ENCODE results near the gene PLD5. TPM values are rescaled to one million over a fixed set of nuclear protein-coding genes. Genes with fewer than 3 reads are reported as not detected.
"Not testable (repeated sequence)": the region's sequence is repeated elsewhere in the genome, so short reads cannot be mapped to it uniquely, and the experiment has no call there.

The PLD5 gene
- total RNA-seq, 1 donor from 2014 or later = 1.0 TPM

DNA sequence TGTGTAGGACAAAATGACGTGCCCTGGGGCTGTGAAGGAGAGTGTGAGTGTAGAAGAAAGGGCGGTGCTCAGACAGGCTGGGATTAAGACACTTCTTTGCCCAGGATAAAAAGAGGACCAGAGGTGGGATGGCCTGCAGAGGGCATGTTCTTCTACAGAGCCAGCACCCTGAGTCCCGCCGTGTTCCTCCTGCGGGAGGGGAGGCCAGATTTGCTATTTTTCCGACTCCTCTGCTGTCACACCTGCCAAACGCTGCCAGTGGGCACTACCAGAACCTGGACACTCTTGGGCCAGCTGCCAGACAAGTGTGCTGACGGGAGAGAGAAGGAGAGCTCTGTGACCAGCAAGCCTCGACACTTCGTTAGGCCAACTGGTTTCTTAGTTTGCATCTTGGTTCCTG lies 206.4 kb downstream of the PLD5 start:
- peaks cover 6% of the 10 kb centered on the region for H3K36me3 Mint-ChIP-seq (ENCODE audit: insufficient read depth)
- peaks cover 13% of the 10 kb centered on the region for H3K9me3 Mint-ChIP-seq (ENCODE audit: low read depth)
- TF ChIP-seq, protein P1, sequence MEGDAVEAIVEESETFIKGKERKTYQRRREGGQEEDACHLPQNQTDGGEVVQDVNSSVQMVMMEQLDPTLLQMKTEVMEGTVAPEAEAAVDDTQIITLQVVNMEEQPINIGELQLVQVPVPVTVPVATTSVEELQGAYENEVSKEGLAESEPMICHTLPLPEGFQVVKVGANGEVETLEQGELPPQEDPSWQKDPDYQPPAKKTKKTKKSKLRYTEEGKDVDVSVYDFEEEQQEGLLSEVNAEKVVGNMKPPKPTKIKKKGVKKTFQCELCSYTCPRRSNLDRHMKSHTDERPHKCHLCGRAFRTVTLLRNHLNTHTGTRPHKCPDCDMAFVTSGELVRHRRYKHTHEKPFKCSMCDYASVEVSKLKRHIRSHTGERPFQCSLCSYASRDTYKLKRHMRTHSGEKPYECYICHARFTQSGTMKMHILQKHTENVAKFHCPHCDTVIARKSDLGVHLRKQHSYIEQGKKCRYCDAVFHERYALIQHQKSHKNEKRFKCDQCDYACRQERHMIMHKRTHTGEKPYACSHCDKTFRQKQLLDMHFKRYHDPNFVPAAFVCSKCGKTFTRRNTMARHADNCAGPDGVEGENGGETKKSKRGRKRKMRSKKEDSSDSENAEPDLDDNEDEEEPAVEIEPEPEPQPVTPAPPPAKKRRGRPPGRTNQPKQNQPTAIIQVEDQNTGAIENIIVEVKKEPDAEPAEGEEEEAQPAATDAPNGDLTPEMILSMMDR (IDR thresholded peaks at IDR 0.05; ENCODE audit: unreplicated experiment) = no peak
- H3K4me1 Mint-ChIP-seq (ENCODE audit: low read depth) = no peaks in the 10 kb centered on the region
- no peaks in the 10 kb centered on the region for H3K27me3 Mint-ChIP-seq
- no peak for DNase-seq (ENCODE audit: low spot score, unreplicated experiment)
- no peak overlapping the region for H3K4me3 Mint-ChIP-seq (ENCODE audit: low read depth)
- no peak overlapping the region for H3K27ac Mint-ChIP-seq

DNA sequence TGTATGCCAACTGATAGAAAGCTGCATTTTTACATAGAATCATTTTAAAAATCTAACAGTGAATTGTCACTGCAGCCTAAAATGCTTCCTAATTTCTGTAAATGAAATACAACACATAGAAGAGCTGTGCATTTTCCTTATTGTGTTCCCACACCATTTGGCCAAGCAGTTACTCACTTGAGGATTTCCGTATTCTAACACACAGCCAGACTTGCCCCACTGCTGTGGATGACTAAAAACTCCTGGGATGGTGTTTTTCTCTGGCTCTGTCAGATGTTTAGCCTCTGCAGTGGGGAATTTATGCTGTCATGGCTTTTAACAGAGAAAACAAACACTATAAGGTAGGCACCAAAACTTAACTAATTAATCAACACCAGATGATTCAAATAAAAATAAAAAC lies 209.6 kb downstream of the PLD5 start:
- H3K27ac Mint-ChIP-seq; H3K4me3 Mint-ChIP-seq (ENCODE audit: low read depth); DNase-seq (ENCODE audit: low spot score, unreplicated experiment); H3K27me3 Mint-ChIP-seq; H3K4me1 Mint-ChIP-seq (ENCODE audit: low read depth); H3K36me3 Mint-ChIP-seq (ENCODE audit: insufficient read depth): not testable (repeated sequence)
- peaks cover 17% of the 10 kb centered on the region for H3K9me3 Mint-ChIP-seq (ENCODE audit: low read depth)

DNA sequence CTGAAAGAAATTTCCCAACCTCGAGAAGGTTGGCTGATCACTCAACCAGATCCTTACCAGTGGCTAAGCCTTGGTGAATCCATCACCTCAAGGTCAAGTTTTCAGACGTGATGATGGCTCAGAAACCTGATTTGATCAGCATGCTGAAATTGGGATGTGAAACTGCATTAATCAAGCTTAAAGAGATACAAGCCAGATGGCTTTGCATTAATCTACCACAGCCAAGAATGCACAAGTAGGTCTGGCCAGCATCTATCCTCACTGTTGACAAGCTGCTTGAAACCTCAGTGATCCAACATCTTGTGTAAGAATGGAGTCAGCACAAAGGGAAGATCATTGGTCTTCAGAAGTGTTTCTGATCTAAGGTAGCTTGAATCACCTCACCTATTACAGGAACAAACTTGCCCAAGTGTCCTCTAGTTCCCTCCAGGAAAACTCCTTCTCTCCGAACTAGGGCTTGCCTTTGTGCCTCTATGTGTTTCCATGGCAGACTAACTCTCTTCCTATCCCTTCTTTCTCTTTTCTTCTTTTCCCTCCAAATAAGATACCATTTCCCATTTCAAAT lies 210.3 kb downstream of the PLD5 start:
- not testable (repeated sequence) for H3K4me3 Mint-ChIP-seq (ENCODE audit: low read depth); H3K27me3 Mint-ChIP-seq; H3K36me3 Mint-ChIP-seq (ENCODE audit: insufficient read depth); H3K4me1 Mint-ChIP-seq (ENCODE audit: low read depth); H3K27ac Mint-ChIP-seq; DNase-seq (ENCODE audit: low spot score, unreplicated experiment)
- peaks cover 17% of the 10 kb centered on the region for H3K9me3 Mint-ChIP-seq (ENCODE audit: low read depth)

DNA sequence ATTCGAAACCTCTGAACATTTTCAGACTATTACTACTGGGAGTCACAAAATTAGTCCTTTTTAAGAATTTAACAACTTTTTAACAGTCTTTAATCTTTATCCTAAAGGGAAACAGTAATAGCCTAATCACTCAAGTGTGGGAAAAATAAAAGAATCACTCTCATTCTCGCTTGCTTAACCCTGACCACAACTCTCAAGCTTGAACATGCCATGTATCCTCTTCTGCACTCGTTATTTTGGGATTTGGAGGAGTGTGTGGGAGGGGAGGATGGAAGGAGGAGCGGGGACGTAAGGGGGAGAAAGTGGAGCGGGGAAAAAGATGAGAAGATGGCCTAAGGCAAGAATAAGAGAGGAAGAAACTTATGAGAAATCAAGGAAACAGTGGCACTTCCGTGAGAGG lies 215.8 kb downstream of the PLD5 start:
- not testable (repeated sequence) for H3K4me1 Mint-ChIP-seq (ENCODE audit: low read depth); H3K36me3 Mint-ChIP-seq (ENCODE audit: insufficient read depth); H3K27me3 Mint-ChIP-seq; H3K4me3 Mint-ChIP-seq (ENCODE audit: low read depth); DNase-seq (ENCODE audit: low spot score, unreplicated experiment)
- peaks cover 17% of the 10 kb centered on the region for H3K9me3 Mint-ChIP-seq (ENCODE audit: low read depth)
- H3K27ac Mint-ChIP-seq = peak overlapping the region; percentile 21

DNA sequence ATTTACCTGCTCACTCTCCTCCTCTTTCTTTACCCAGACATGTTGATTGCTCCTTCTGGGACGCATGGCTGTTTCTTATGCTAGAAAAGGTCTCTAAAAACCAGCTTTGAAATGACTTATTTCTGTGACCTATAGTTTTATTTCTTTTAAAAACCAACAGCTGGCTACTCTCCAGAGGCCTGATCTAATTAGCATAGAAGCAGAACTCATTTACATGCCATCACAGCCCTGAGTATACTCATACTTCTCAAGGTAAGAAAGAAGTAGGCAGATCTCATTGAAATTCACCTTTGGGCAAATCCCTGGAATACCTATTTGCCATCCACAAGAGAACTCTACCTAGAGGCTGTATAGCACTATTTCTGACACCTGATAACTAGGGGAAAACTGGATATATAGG lies 230.7 kb downstream of the PLD5 start:
- H3K4me1 Mint-ChIP-seq (ENCODE audit: low read depth); H3K9me3 Mint-ChIP-seq (ENCODE audit: low read depth); H3K36me3 Mint-ChIP-seq (ENCODE audit: insufficient read depth); H3K27ac Mint-ChIP-seq; H3K4me3 Mint-ChIP-seq (ENCODE audit: low read depth); DNase-seq (ENCODE audit: low spot score, unreplicated experiment); H3K27me3 Mint-ChIP-seq: not testable (repeated sequence)

DNA sequence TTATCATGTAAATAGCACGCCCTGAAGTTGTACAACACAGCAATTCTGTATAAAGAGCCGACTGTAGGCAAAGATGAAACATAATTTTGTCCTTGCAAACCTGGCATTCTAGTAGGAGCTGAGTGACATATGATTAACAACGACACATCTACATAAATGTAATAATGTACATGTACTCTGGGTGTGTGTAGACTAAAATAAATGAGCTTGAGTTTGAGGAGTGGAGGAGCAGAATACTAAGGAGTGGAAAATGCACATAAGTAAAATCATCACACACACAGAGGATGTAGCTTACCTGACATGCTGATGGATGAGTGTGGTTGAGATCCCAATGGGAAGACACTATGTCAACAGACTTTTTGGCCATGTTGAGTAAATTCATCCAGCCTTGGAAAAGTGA lies 236.4 kb downstream of the PLD5 start:
- not testable (repeated sequence) for H3K4me3 Mint-ChIP-seq (ENCODE audit: low read depth); H3K27me3 Mint-ChIP-seq; DNase-seq (ENCODE audit: low spot score, unreplicated experiment); H3K36me3 Mint-ChIP-seq (ENCODE audit: insufficient read depth); H3K4me1 Mint-ChIP-seq (ENCODE audit: low read depth); H3K9me3 Mint-ChIP-seq (ENCODE audit: low read depth); H3K27ac Mint-ChIP-seq

DNA sequence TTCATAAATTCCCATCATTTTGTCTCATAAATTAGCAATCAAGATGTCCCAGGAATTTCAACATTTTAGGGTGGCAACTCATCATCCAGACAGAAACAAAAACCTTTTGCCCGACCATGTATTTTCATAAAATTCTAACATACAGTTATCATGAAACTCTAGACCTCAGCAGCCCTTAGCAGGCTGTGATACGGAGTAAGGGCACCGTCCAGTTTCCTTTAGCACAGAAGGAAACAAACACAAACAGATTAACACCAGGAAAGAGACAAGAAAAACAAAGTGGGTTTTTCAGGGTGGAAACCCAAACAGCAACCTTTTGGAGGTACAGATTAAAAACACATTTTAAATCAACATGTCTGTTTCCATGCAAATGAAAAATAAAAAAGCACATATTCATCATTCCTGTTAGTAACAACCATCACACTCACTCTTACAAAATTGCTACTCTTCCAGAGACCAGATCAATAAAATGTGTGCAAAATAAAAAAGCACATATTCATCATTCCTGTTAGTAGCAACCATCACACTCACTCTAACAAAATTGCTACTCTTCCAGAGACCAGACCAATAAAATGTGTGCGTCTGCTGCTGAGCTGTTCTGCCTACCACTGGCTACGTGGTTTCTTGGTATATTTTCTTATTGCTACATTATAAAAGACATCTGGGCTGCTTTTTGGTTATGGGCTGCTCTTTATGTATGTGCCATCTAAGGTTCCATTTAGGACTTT lies 241.6 kb downstream of the PLD5 start:
- not testable (repeated sequence) for H3K36me3 Mint-ChIP-seq (ENCODE audit: insufficient read depth); DNase-seq (ENCODE audit: low spot score, unreplicated experiment); H3K27me3 Mint-ChIP-seq; H3K9me3 Mint-ChIP-seq (ENCODE audit: low read depth); H3K4me1 Mint-ChIP-seq (ENCODE audit: low read depth); H3K4me3 Mint-ChIP-seq (ENCODE audit: low read depth); H3K27ac Mint-ChIP-seq

DNA sequence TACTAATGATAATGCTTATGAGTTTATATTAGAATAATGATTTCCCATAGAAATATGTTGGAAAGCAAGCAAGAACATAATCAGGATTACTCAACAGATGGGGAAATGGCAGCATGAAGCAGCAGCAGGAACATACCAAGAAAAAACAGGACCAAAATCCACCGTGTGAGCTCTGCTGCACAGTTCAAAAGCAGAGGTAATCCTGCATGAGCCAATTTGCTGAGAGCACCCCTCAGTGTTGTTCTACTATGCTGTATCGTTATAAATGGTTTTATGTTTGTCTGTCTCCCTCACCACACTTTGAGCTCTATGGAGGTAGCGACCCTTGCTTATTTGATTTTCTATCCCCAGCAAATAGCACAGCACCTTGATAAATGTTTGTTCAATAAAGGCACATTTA lies 246.1 kb downstream of the PLD5 start:
- DNase-seq (ENCODE audit: low spot score, unreplicated experiment); H3K27me3 Mint-ChIP-seq; H3K9me3 Mint-ChIP-seq (ENCODE audit: low read depth); H3K4me1 Mint-ChIP-seq (ENCODE audit: low read depth); H3K27ac Mint-ChIP-seq; H3K36me3 Mint-ChIP-seq (ENCODE audit: insufficient read depth); H3K4me3 Mint-ChIP-seq (ENCODE audit: low read depth): not testable (repeated sequence)

DNA sequence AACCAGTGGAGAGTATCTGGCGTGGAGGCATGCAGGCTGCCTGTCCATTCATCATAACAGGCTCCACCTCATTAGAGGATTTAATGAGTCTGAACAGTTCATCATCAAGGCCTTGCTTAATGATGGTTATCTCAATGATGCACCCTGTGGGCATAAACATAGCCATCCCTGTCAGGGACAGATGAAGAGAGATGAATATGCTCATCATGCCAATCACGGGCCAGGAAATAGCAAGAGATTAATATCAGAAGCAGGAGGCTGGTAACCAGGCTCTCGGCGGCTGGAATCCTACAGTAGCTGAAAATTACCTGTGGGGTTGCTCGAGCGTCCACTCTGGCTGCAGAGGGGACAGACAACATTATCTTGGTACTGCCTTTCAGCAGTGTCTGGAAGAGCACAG lies 247.7 kb downstream of the PLD5 start:
- not testable (repeated sequence) for DNase-seq (ENCODE audit: low spot score, unreplicated experiment); H3K27me3 Mint-ChIP-seq; H3K9me3 Mint-ChIP-seq (ENCODE audit: low read depth); H3K27ac Mint-ChIP-seq; H3K4me3 Mint-ChIP-seq (ENCODE audit: low read depth); H3K4me1 Mint-ChIP-seq (ENCODE audit: low read depth); H3K36me3 Mint-ChIP-seq (ENCODE audit: insufficient read depth)

DNA sequence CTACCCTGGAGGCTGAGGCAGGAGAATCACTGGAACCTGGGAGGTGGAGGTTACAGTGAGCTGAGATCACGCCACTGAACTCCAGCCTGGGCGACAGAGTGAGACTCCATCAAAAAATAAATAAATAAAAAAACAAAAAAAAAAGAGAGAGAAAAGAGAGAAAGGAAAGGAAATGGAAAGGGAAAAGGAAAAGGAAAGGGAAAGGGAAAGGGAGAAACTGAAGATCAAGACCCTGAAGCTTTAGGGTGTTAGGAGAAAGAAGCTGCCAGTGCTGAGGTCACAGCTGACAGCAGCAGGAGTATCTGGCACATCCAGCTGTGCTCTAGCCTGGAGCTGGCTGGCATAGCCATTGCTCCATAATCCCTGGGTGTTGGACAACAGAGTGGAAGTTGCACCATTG lies 257.5 kb downstream of the PLD5 start:
- not testable (repeated sequence) for H3K27ac Mint-ChIP-seq; H3K4me1 Mint-ChIP-seq (ENCODE audit: low read depth); H3K27me3 Mint-ChIP-seq; H3K36me3 Mint-ChIP-seq (ENCODE audit: insufficient read depth); DNase-seq (ENCODE audit: low spot score, unreplicated experiment); H3K9me3 Mint-ChIP-seq (ENCODE audit: low read depth); H3K4me3 Mint-ChIP-seq (ENCODE audit: low read depth)

DNA sequence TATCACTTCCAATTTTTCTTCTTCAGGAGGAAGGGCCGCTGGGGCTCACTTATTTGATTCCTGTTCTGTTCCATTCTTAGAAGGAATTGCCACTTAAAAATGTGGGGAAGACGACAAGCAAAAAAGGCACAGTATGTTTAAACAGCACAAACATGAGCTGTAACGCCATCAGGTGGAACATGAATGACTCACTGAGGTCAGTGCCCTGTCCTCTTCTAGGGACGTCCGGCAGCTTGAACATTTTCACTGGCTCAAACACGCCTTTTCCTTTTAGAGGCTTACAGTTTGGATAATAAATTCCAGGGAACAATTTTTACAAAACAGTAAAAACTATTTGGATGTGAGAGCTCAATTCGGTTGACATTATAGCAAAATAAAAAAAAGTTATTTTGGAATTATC lies 260.1 kb downstream of the PLD5 start:
- not testable (repeated sequence) for H3K36me3 Mint-ChIP-seq (ENCODE audit: insufficient read depth); H3K9me3 Mint-ChIP-seq (ENCODE audit: low read depth); H3K4me3 Mint-ChIP-seq (ENCODE audit: low read depth); DNase-seq (ENCODE audit: low spot score, unreplicated experiment); H3K27me3 Mint-ChIP-seq; H3K4me1 Mint-ChIP-seq (ENCODE audit: low read depth); H3K27ac Mint-ChIP-seq

Data from progenitor cell of endocrine pancreas (in vitro differentiated cells).